T-cell (primary cell): ENCODE data around the gene PMPCA. TPM values are rescaled to one million over a fixed set of nuclear protein-coding genes. Genes with fewer than 3 reads are reported as not detected.
"Not testable (repeated sequence)": the region's sequence is repeated elsewhere in the genome, so short reads cannot be mapped to it uniquely, and the experiment has no call there.

Experiments
- ATAC-seq, 4 experiments: fragments of 200-7000 bp in 3 of 4; fragments of 150-1000 bp in 1 of 4; cut with Tn5 transposase; replicated peaks in 1 of 4; 1 replicate in 3 of 4; 2 replicates in 1 of 4; pipeline ENCODE4 v1.10.0; 2021; ENCODE audit warnings: moderate library complexity in 3 of 4, mild to moderate bottlenecking in 2 of 4, moderate number of reproducible peaks in 1 of 4
- CTCF ChIA-PET, 2 donors: fragments of 300-600 bp; sonication (Branson Sonifier 250); formaldehyde crosslinking; loops; one replicate each; lab custom pipeline; 2022; ENCODE audit warnings: antibody characterized with exemption in 2 of 2; lab: Charles Lee
- POLR2A ChIA-PET, 2 donors: fragments of 300-600 bp; sonication (Branson Sonifier 250); formaldehyde crosslinking; loops; one replicate each; lab custom pipeline; 2022; ENCODE audit warnings: antibody characterized with exemption in 2 of 2; lab: Charles Lee
- DNase-seq, 35 experiments: peaks; one replicate each; pipeline versions ENCODE4 v3.0.0 to v3.0.0-alpha.2; 2013 to 2023
- H3K27ac ChIP-seq: one replicate; pipeline ENCODE4 v1.5.1; 2013; ENCODE audit warnings: low read length
- H3K27me3 ChIP-seq, 2 experiments: replicated peaks in 1 of 2; 1 replicate in 1 of 2; 2 replicates in 1 of 2; pipeline versions ENCODE4 v1.6.1 to v1.7.0; 2013; ENCODE audit warnings: low read length in 1 of 2, mixed read lengths in 1 of 2; ENCODE audit not compliant: control insufficient read depth in 2 of 2, insufficient read depth in 2 of 2; ENCODE audit errors: extremely low read depth in 1 of 2
- H3K36me3 ChIP-seq, 2 donors: 1 replicate in 1 of 2; 2 replicates in 1 of 2; pipeline versions ENCODE4 v1.6.1 to v1.7.0; 2013; ENCODE audit warnings: low read length in 1 of 2; ENCODE audit not compliant: control insufficient read depth in 2 of 2, insufficient read depth in 1 of 2; ENCODE audit errors: extremely low read depth in 1 of 2
- H3K4me1 ChIP-seq, 2 experiments: 1 replicate in 1 of 2; 2 replicates in 1 of 2; pipeline versions ENCODE4 v1.6.1 to v1.7.0; 2013; ENCODE audit warnings: low read length in 2 of 2, mixed read lengths in 1 of 2; ENCODE audit not compliant: insufficient read depth in 2 of 2, control insufficient read depth in 1 of 2; ENCODE audit errors: extremely low read depth in 1 of 2
- H3K4me3 ChIP-seq, 2 donors: 1 replicate in 1 of 2; 2 replicates in 1 of 2; pipeline versions ENCODE4 v1.5.1 to v1.7.0; 2013; ENCODE audit warnings: mild to moderate bottlenecking in 2 of 2, low read length in 1 of 2, moderate library complexity in 1 of 2; ENCODE audit not compliant: control insufficient read depth in 1 of 2; ENCODE audit errors: extremely low read depth in 1 of 2
- H3K9me3 ChIP-seq: 2 replicates; pipeline ENCODE4 v1.7.0; 2013
- H3K27ac Mint-ChIP-seq, 2 donors: one replicate each; pipeline ENCODE4 v1.8.0; 2020 to 2021; ENCODE audit warnings: mild to moderate bottlenecking in 2 of 2, mixed read lengths in 2 of 2
- H3K27me3 Mint-ChIP-seq, 2 donors: one replicate each; pipeline ENCODE4 v1.8.0; 2021 to 2022; ENCODE audit warnings: mixed read lengths in 2 of 2
- H3K36me3 Mint-ChIP-seq: one replicate; pipeline ENCODE4 v1.8.0; 2021; ENCODE audit warnings: mixed read lengths
- H3K4me1 Mint-ChIP-seq, 3 donors: one replicate each; pipeline ENCODE4 v1.8.0; 2020 to 2022; ENCODE audit warnings: mixed read lengths in 3 of 3, mild to moderate bottlenecking in 1 of 3
- H3K4me3 Mint-ChIP-seq, 3 donors: one replicate each; pipeline ENCODE4 v1.8.0; 2020 to 2022; ENCODE audit warnings: mild to moderate bottlenecking in 3 of 3, mixed read lengths in 3 of 3, moderate library complexity in 3 of 3
- H3K9me3 Mint-ChIP-seq, 3 donors: one replicate each; pipeline ENCODE4 v1.8.0; 2020 to 2022; ENCODE audit warnings: mixed read lengths in 3 of 3
- WGBS: methylation state at CpG from one replicate; pipeline ENCODE4 v1.1.5; 2013; ENCODE audit warnings: missing lambda C conversion rate; ENCODE audit not compliant: insufficient coverage; 5-methylcytosine and 5-hydroxymethylcytosine counted together
- total RNA-seq, 35 experiments: library from RNA in 6 of 35; stranded (reverse) in 6 of 35; fragments of 120-200 nt in 1 of 35; gene quantifications; one replicate each; pipeline versions ENCODE4 v1.2.1 to v1.2.4 and lab custom pipeline; 2013 to 2026

The PMPCA gene
- total RNA-seq, 5 donors from 2014 or later (not counting 1 experiment from before 2014, with no cell fraction given), result 55.8 to 81.9 (median 65.7) TPM

DNA sequence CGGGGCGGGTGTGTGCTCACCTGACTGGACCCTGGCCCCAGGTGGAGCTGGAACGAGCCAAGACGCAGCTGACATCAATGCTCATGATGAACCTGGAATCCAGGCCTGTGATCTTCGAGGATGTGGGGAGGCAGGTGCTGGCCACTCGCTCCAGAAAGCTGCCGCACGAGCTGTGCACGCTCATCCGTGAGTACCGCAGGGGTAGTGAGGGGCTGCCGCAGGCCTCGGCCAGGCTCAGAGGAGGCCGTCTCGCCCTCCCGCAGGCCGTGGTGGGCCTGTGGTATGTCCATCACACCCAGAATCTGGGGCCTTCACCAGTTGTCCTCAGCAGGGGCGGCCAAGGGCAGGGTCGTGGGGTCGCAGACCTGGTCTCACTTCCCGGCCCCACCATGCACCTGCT lies 11.3 kb downstream of the PMPCA start:
- H3K4me3 ChIP-seq, result no peak overlapping the region
- H3K9me3 ChIP-seq, result no peaks in the 10 kb centered on the region
- 93% methylated on average over 21 of the region's 21 CpGs for WGBS
- no peak overlapping the region for H3K27ac ChIP-seq
- peaks cover 32 to 66% of the 10 kb centered on the region in 2 donors for H3K36me3 ChIP-seq
- H3K4me1 Mint-ChIP-seq, result no peaks in the 10 kb centered on the region
- H3K27ac Mint-ChIP-seq, result no peak overlapping the region
- H3K4me1 ChIP-seq, result no peaks in the 10 kb centered on the region
- ATAC-seq (no peak), DNase-seq (no peak)
- no peak overlapping the region for H3K4me3 Mint-ChIP-seq
- ChIA-PET CTCF (interaction anchor here in 1 of 2 donors (0.6 kb wide), 1 partner anchor 24 kb away, joined by 4 read pairs; no protein-coding TSS in a partner anchor), POLR2A (interaction anchor here in 1 of 2 donors (0.7 kb wide), 1 partner anchor 44 kb away, joined by 8 read pairs; no protein-coding TSS in a partner anchor)
- H3K9me3 Mint-ChIP-seq, result no peaks in the 10 kb centered on the region
- peaks cover 34% of the 10 kb centered on the region for H3K36me3 Mint-ChIP-seq
- no peaks in the 10 kb centered on the region for H3K27me3 ChIP-seq
- H3K27me3 Mint-ChIP-seq, result no peaks in the 10 kb centered on the region

DNA sequence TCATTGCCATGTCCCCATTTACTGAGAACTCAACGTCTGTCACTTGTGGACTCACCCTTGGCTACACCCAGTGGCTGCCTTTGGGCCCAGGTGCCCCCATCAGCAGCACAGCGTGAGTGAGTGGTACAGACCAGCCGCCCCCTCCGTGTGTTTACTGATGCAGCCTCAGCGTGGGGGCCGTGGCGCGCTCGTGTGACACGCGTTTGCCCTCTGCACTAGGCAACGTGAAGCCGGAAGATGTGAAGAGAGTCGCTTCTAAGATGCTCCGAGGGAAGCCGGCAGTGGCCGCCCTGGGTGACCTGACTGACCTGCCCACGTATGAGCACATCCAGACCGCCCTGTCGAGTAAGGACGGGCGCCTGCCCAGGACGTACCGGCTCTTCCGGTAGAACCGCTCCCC lies 12.4 kb downstream of the PMPCA start:
- ATAC-seq (no peak), DNase-seq (no peak)
- Histone ChIP-seq H3K4me3 (no peak overlapping the region), H3K36me3 (peaks cover 25 to 57% of the 10 kb centered on the region in 2 donors), H3K27ac (no peak overlapping the region), H3K27me3 (no peaks in the 10 kb centered on the region), H3K9me3 (no peaks in the 10 kb centered on the region), H3K4me1 (no peaks in the 10 kb centered on the region)
- ChIA-PET POLR2A (no interaction called here), CTCF (no interaction called here)
- no peak overlapping the region for H3K27ac Mint-ChIP-seq
- H3K36me3 Mint-ChIP-seq, result peaks cover 30% of the 10 kb centered on the region
- 96% methylated on average over 26 of the region's 26 CpGs for WGBS
- no peaks in the 10 kb centered on the region for H3K9me3 Mint-ChIP-seq
- no peaks in the 10 kb centered on the region for H3K4me1 Mint-ChIP-seq
- no peaks in the 10 kb centered on the region for H3K27me3 Mint-ChIP-seq
- no peak overlapping the region for H3K4me3 Mint-ChIP-seq

DNA sequence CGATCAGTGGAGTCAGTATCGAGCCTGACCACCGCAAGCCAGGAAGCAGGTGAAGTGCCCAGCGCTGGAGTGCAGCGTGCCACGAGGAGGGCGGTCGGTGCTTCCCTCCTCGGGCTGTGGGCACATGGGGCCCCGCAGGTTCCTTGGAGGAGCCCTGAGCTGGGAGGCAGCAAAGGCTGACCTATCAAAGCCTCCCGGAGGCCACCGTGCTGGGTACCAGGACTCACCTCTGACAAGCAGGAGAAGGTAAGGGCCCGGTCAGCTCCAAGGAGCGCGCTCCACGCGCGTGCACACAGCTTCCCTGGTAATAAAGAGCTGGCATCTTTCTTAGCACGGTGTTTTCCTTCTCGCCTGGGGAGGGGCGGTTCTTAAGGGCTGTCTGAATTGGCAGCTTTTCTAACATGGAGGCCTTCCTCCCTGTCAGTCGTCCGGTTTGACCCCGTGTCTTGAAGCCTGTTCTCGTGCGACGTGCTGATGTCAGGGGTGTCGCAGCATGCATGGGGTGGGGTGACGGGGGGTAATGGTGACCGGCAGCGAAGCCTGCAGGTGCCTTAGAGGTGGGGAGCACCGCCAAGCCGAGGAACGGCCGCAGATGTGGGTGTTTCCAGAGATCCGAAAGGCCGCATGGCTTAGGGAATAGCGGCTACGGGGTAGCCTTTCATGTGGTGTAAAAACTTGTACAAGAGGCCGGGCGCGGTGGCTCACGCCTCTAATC lies 13.1 kb downstream of the PMPCA start:
- Mint-ChIP-seq H3K27me3 (no peaks in the 10 kb centered on the region), H3K9me3 (no peaks in the 10 kb centered on the region), H3K4me1 (no peaks in the 10 kb centered on the region), H3K4me3 (no peak overlapping the region), H3K27ac (no peak overlapping the region), H3K36me3 (peaks cover 27% of the 10 kb centered on the region)
- ATAC-seq (no peak), DNase-seq (no peak)
- ChIA-PET POLR2A (no interaction called here), CTCF (no interaction called here)
- Histone ChIP-seq H3K36me3 (peaks cover 18 to 50% of the 10 kb centered on the region in 2 donors), H3K27ac (no peak overlapping the region), H3K9me3 (no peaks in the 10 kb centered on the region), H3K4me1 (no peaks in the 10 kb centered on the region), H3K4me3 (no peak overlapping the region), H3K27me3 (no peaks in the 10 kb centered on the region)
- 94% methylated on average over 34 of the region's 43 CpGs for WGBS

DNA sequence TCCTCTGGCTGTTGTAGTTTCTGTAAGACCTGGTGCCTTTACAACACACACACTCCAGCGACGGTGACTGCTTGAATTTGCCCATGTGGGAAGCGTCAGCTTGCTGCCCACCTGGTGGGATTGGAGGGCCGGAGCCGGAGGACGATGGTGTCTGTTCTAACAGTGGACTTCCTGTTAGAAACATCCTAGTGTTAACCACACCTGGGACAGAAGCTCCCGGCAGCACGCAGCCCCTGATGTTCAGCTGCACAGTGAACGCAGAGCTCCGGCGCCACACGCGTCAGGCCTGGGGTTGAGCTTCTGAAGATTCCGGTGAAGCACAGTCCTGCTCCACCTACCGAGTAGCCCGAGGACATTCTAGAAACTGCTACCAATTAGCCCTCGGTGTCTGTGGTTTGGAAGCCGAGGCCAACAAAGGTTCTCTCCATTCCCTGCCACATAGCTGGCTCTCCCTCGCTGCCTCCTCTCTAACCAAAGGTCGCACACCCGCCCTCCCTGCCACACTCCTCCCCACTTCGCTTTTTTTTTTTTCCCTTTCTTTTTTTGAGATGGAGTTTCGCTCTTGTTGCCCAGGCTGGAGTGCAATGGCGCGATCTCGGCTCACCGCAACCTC lies 14.4 kb downstream of the PMPCA start:
- no peak for DNase-seq
- ATAC-seq, result no peak
- no peak overlapping the region for H3K4me3 ChIP-seq
- ChIA-PET CTCF (no interaction called here), POLR2A (interaction anchor here in 1 of 2 donors (0.6 to 0.7 kb wide), 2 partner anchors 100 to 980 kb away, joined by 3 to 5 read pairs; no protein-coding TSS in a partner anchor)
- H3K9me3 ChIP-seq, result no peaks in the 10 kb centered on the region
- Mint-ChIP-seq H3K27me3 (no peaks in the 10 kb centered on the region), H3K36me3 (peaks cover 26% of the 10 kb centered on the region), H3K4me1 (no peaks in the 10 kb centered on the region), H3K9me3 (no peaks in the 10 kb centered on the region), H3K4me3 (no peak overlapping the region), H3K27ac (no peak overlapping the region)
- no peaks in the 10 kb centered on the region for H3K27me3 ChIP-seq
- no peaks in the 10 kb centered on the region for H3K4me1 ChIP-seq
- no peak overlapping the region for H3K27ac ChIP-seq
- H3K36me3 ChIP-seq, result peaks cover 10 to 49% of the 10 kb centered on the region in 2 donors
- WGBS, result 86% methylated on average over 21 of the region's 27 CpGs

DNA sequence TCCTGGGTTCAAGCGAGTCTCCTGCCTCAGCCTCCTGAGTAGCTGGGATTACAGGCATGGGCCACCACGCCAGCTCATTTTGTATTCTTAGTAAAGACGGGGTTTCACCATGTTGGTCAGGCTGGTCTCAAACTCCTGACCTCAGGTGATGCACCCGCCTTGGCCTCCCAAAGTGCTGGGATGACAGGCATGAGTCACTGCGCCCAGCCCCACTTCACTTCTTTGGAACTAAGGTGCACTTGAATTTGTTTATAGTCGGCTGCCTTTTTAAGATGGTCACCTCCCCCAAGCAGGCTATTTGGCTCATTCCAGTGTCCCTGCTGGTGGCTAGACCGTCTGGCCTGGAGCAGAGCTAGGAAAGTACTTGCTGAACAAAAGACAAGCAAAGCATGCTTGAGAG lies 14.9 kb downstream of the PMPCA start:
- DNase-seq, H3K4me3 Mint-ChIP-seq, H3K27me3 ChIP-seq, H3K4me1 ChIP-seq, H3K9me3 Mint-ChIP-seq, H3K27me3 Mint-ChIP-seq, CTCF ChIA-PET, H3K27ac ChIP-seq, H3K4me3 ChIP-seq, H3K27ac Mint-ChIP-seq, H3K9me3 ChIP-seq, H3K4me1 Mint-ChIP-seq, ATAC-seq: not testable (repeated sequence)
- POLR2A ChIA-PET, result interaction anchor here in 1 of 2 donors (0.6 to 0.7 kb wide), 2 partner anchors 99 to 979 kb away, joined by 3 to 5 read pairs; no protein-coding TSS in a partner anchor
- peaks cover 26% of the 10 kb centered on the region for H3K36me3 Mint-ChIP-seq
- H3K36me3 ChIP-seq, result peaks cover 10 to 52% of the 10 kb centered on the region in 2 donors
- 94% methylated on average over 6 of the region's 7 CpGs for WGBS

DNA sequence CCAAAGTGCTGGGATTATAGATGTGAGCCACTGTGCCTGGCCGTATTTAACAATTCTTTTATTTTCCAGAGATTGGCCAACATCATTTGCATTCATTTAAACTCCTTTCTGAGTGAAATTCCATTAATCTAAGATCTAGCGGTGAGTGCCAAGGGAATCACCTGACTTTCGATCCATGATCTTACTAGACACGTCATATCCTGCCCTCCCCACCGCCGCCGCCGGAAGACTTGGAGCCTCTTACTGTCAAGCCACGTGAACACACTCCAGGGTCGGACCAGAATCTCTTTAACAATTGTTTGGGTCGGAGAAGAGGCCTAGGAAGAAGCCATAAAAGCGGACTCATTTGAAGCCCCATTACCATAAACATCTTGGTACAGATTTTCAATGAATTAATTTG lies 16.3 kb downstream of the PMPCA start:
- H3K4me1 Mint-ChIP-seq, result no peaks in the 10 kb centered on the region
- 96% methylated on average over 11 of the region's 12 CpGs for WGBS
- peaks cover 10 to 46% of the 10 kb centered on the region in 2 donors for H3K36me3 ChIP-seq
- no peak overlapping the region for H3K4me3 ChIP-seq
- H3K27ac ChIP-seq, result no peak overlapping the region
- no peak overlapping the region for H3K27ac Mint-ChIP-seq
- POLR2A ChIA-PET, result no interaction called here
- H3K27me3 ChIP-seq, result no peaks in the 10 kb centered on the region
- CTCF ChIA-PET, result no interaction called here
- no peaks in the 10 kb centered on the region for H3K27me3 Mint-ChIP-seq
- no peaks in the 10 kb centered on the region for H3K9me3 Mint-ChIP-seq
- no peaks in the 10 kb centered on the region for H3K9me3 ChIP-seq
- no peak overlapping the region for H3K4me3 Mint-ChIP-seq
- H3K36me3 Mint-ChIP-seq, result peaks cover 21% of the 10 kb centered on the region
- ATAC-seq, result no peak
- DNase-seq, result no peak
- no peaks in the 10 kb centered on the region for H3K4me1 ChIP-seq
